ENCODE results near the gene HTRA2.

Gene HTRA2

DNA sequence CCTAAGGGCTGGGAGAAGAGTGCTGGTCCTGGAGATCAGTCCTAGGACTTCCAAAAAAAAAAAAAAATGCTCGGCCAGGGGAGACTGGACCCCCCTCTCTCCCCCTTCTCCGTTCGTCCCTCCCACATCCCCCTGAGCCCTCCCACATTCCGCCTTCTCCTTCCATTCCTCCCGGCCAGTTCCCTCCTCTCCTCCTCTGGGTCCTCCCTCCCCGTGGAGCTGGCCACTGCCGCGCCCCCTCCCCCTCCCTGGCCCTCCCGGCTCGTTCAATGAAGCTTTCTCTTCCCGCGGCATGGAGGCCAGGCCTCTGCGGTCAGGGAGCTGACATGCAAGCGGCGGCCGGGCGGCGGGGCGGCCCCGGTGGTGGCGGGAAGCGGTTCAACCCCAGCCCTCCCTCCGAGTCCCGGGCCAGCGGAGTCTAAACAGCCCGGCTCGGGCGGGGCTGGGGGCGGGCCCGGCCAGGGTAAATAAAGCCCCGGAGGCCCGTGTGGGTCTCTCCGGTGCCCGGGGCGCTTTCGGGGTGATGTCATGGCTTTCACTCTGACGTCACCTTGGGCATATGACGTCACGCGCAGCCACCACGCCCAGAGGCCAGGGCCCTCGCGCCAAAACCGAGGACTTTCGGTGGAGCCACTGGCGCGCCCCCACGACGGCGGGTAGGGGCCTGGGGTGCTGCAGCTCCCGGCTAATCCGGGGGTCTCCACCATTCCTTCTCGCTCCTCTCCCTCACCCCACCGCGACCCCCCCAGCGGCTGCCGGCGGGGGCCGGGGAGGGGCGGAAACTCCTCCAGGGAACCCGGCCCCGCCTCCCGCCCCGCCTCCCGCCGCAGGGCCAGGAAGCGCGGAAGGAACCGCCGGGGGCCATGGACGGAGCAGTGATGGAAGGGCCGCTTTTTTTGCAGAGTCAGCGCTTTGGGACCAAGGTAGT, 24.4 kb downstream of the HTRA2 start, which contains the start of the genes DOK1 and LOXL3:
TSS of gene DOK1 (plus strand) at position 829 of the 928 bp plus-strand sequence. CDS start at position 864, 35 bp downstream.
TSS of gene LOXL3 (minus strand) at position 51 of the 928 bp plus-strand sequence. CDS start 1,308 bp downstream, outside the sequence.
- Histone ChIP-seq H3K27ac (ENCODE audit: low read length) (peak within 1 kb of the TSS; percentile 33), H4K20me1 (ENCODE audit: insufficient read depth, low read length) (no peaks in the 10 kb centered on the region), H3K4me3 (ENCODE audit: low read length) (peak within 1 kb of the TSS; percentile 90), H3K4me2 (ENCODE audit: low read length) (peak within 1 kb of the TSS; percentile 93), H3K36me3 (replicated peaks; ENCODE audit: low read depth, low read length) (no peaks in the 10 kb centered on the region), H2AFZ (ENCODE audit: low read depth, low read length) (peak within 1 kb of the TSS; percentile 86), H3K9ac (ENCODE audit: low read length) (peak within 1 kb of the TSS; percentile 91), H3K9me3 (ENCODE audit: insufficient read depth, low read length) (no peaks in the 10 kb centered on the region), H3K79me2 (ENCODE audit: low read length) (peaks cover 3% of the 10 kb centered on the region; the same call in 1 of the 2 replicates), H3K4me1 (ENCODE audit: low read length) (peaks cover 11% of the 10 kb centered on the region), H3K27me3 (ENCODE audit: low read depth, low read length) (no peaks in the 10 kb centered on the region)
- TF ChIP-seq, protein P1, sequence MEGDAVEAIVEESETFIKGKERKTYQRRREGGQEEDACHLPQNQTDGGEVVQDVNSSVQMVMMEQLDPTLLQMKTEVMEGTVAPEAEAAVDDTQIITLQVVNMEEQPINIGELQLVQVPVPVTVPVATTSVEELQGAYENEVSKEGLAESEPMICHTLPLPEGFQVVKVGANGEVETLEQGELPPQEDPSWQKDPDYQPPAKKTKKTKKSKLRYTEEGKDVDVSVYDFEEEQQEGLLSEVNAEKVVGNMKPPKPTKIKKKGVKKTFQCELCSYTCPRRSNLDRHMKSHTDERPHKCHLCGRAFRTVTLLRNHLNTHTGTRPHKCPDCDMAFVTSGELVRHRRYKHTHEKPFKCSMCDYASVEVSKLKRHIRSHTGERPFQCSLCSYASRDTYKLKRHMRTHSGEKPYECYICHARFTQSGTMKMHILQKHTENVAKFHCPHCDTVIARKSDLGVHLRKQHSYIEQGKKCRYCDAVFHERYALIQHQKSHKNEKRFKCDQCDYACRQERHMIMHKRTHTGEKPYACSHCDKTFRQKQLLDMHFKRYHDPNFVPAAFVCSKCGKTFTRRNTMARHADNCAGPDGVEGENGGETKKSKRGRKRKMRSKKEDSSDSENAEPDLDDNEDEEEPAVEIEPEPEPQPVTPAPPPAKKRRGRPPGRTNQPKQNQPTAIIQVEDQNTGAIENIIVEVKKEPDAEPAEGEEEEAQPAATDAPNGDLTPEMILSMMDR (IDR thresholded peaks at IDR 0.05; ENCODE audit: low read depth, low read length), result no peak
- no peak for TF ChIP-seq EZH2phosphoT487 (IDR thresholded peaks at IDR 0.05; ENCODE audit: low read depth)

DNA sequence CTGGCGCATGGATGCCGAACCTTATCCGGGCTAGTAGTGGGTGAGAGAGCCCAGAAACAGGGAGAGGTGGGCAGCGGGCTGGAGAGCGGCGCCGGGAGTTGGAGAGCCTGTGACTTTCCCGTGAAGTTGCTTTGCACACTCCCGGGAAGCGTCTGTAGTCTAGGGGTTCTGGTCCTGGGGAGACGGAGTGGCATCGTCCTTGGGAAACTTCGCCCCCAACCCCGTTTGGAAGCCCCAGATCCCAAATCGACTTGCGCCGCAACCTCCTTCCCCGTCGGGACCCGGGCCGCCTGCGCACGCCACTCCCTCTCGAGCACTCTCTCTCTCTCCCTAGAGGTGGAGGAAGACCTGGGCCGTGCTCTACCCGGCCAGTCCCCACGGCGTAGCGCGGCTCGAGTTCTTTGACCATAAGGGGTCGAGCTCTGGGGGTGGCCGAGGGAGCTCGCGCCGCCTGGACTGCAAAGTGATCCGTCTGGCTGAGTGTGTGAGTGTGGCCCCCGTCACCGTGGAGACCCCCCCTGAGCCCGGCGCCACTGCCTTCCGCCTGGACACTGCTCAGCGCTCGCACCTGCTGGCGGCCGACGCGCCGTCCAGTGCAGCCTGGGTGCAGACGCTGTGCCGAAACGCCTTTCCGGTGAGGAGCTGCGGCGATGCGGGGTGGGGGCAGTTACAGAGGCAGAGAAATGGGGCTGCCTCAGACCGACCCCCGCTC, 25.2 kb downstream of the HTRA2 start:
- Histone ChIP-seq H3K4me2 (ENCODE audit: low read length) (peak overlapping the region; percentile 93), H3K9ac (ENCODE audit: low read length) (peak overlapping the region; percentile 91), H4K20me1 (ENCODE audit: insufficient read depth, low read length) (no peaks in the 10 kb centered on the region), H3K9me3 (ENCODE audit: insufficient read depth, low read length) (no peaks in the 10 kb centered on the region), H2AFZ (ENCODE audit: low read depth, low read length) (peak overlapping the region; percentile 61; the same call in 1 of the 2 replicates), H3K4me1 (ENCODE audit: low read length) (peaks cover 11% of the 10 kb centered on the region), H3K27me3 (ENCODE audit: low read depth, low read length) (no peaks in the 10 kb centered on the region), H3K36me3 (replicated peaks; ENCODE audit: low read depth, low read length) (no peaks in the 10 kb centered on the region), H3K4me3 (ENCODE audit: low read length) (peak overlapping the region; percentile 90), H3K79me2 (ENCODE audit: low read length) (peaks cover 3% of the 10 kb centered on the region; the same call in 1 of the 2 replicates), H3K27ac (ENCODE audit: low read length) (peak overlapping the region; percentile 33; the same call in 1 of the 2 replicates)
- no peak for TF ChIP-seq EZH2phosphoT487 (IDR thresholded peaks at IDR 0.05; ENCODE audit: low read depth)
- TF ChIP-seq, protein P1 (IDR thresholded peaks at IDR 0.05; ENCODE audit: low read depth, low read length), result no peak

DNA sequence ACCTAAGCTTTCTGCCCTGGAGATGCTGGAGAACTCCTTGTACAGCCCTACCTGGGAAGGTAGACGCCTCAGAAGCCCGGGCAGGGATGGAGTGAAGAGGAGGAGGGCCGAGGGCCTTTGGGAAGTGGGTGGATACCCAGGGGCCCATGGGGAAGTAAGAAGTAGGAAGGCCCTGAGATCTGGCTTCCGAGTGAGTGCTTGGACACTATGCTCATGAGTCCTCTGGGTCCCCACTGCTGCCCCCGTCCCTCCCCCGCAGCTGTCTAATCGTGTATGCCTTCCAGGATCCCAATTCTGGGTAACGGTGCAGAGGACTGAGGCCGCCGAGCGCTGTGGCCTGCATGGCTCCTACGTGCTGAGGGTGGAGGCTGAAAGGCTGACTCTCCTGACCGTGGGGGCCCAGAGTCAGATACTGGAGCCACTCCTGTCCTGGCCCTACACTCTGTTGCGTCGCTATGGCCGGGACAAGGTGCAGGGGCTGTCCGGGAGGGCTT, 25.9 kb downstream of the HTRA2 start:
- Histone ChIP-seq H3K4me2 (ENCODE audit: low read length) (peak overlapping the region; percentile 93), H2AFZ (ENCODE audit: low read depth, low read length) (no peak overlapping the region), H3K27ac (ENCODE audit: low read length) (no peak overlapping the region), H3K4me3 (ENCODE audit: low read length) (peak overlapping the region; percentile 90), H3K9me3 (ENCODE audit: insufficient read depth, low read length) (no peaks in the 10 kb centered on the region), H3K79me2 (ENCODE audit: low read length) (peaks cover 3% of the 10 kb centered on the region; the same call in 1 of the 2 replicates), H3K4me1 (ENCODE audit: low read length) (peaks cover 11% of the 10 kb centered on the region), H3K9ac (ENCODE audit: low read length) (peak overlapping the region; percentile 91), H3K27me3 (ENCODE audit: low read depth, low read length) (0 out of 2 replicates have a peak, but pooled peaks cover 6% of the 10 kb centered on the region), H3K36me3 (replicated peaks; ENCODE audit: low read depth, low read length) (no peaks in the 10 kb centered on the region), H4K20me1 (ENCODE audit: insufficient read depth, low read length) (no peaks in the 10 kb centered on the region)
- no peak for TF ChIP-seq EZH2phosphoT487 (IDR thresholded peaks at IDR 0.05; ENCODE audit: low read depth)

DNA sequence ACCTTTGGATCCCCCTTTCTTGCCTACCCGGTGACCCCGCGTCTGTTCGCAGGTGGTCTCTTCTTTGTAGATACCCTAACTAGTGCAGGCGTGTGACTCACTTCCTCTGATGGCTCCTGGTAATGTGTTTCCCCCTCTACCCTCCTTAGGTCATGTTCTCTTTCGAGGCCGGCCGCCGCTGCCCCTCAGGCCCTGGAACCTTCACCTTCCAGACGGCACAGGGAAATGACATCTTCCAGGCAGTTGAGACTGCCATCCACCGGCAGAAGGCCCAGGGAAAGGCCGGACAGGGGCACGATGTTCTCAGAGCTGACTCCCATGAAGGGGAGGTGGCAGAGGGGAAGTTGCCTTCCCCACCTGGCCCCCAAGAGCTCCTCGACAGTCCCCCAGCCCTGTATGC, 26.4 kb downstream of the HTRA2 start:
- Histone ChIP-seq H3K4me2 (ENCODE audit: low read length) (no peak overlapping the region), H3K4me3 (ENCODE audit: low read length) (no peak overlapping the region), H3K27me3 (ENCODE audit: low read depth, low read length) (peaks cover 8% of the 10 kb centered on the region; the same call in 1 of the 2 replicates), H4K20me1 (ENCODE audit: insufficient read depth, low read length) (no peaks in the 10 kb centered on the region), H3K9me3 (ENCODE audit: insufficient read depth, low read length) (no peaks in the 10 kb centered on the region), H3K79me2 (ENCODE audit: low read length) (peaks cover 3% of the 10 kb centered on the region; the same call in 1 of the 2 replicates), H3K36me3 (replicated peaks; ENCODE audit: low read depth, low read length) (no peaks in the 10 kb centered on the region), H3K9ac (ENCODE audit: low read length) (no peak overlapping the region), H3K27ac (ENCODE audit: low read length) (no peak overlapping the region), H3K4me1 (ENCODE audit: low read length) (peaks cover 11% of the 10 kb centered on the region), H2AFZ (ENCODE audit: low read depth, low read length) (no peak overlapping the region)
- no peak for TF ChIP-seq EZH2phosphoT487 (IDR thresholded peaks at IDR 0.05; ENCODE audit: low read depth)
- TF ChIP-seq, protein P1 (IDR thresholded peaks at IDR 0.05; ENCODE audit: low read depth, low read length), result no peak
